Keratinocyte (primary cell): Measurements from ENCODE around the gene F5. TPM values are rescaled to one million over a fixed set of nuclear protein-coding genes. Genes with fewer than 3 reads are reported as not detected.

Source experiments
- DNase-seq: peaks from one replicate; pipeline ENCODE4 v3.0.0-alpha.2; 2011; ENCODE audit warnings: low read depth, missing footprints, low spot score
- FAIRE-seq: peaks from 2 replicates; lab custom pipeline; 2011; peaks lifted over from hg19 to GRCh38; lab: Jason Lieb, UNC
- H2AFZ ChIP-seq: 2 replicates; pipeline ENCODE4 v1.6.0; 2012; ENCODE audit warnings: low read length, control low read depth, inconsistent platforms; ENCODE audit not compliant: control insufficient read depth
- H3K27ac ChIP-seq: 2 replicates; pipeline ENCODE4 v1.5.1; 2011; ENCODE audit warnings: low read length; ENCODE audit not compliant: control insufficient read depth, insufficient read depth
- H3K27me3 ChIP-seq: 3 replicates; pipeline ENCODE4 v1.6.0; 2011; ENCODE audit warnings: low read length; ENCODE audit not compliant: control insufficient read depth, insufficient read depth; ENCODE audit errors: extremely low read depth
- H3K36me3 ChIP-seq, 2 experiments: 2 replicates in 1 of 2; 3 replicates in 1 of 2; pipeline ENCODE4 v1.5.1; 2011; ENCODE audit warnings: low read length in 2 of 2, mild to moderate bottlenecking in 1 of 2; ENCODE audit not compliant: control insufficient read depth in 2 of 2, insufficient read depth in 2 of 2; ENCODE audit errors: extremely low read depth in 1 of 2
- H3K4me1 ChIP-seq: 3 replicates; pipeline ENCODE4 v1.5.1; 2011; ENCODE audit warnings: low read length; ENCODE audit not compliant: control insufficient read depth, insufficient read depth; ENCODE audit errors: extremely low read depth
- H3K4me2 ChIP-seq: 3 replicates; pipeline ENCODE4 v1.6.0; 2011; ENCODE audit warnings: low read depth, low read length; ENCODE audit not compliant: control insufficient read depth, insufficient read depth; ENCODE audit errors: extremely low read depth
- H3K4me3 ChIP-seq, 3 experiments: fragments of 200-600 bp in 1 of 3; sonication (generic) in 1 of 3; 2 replicates in 2 of 3; 3 replicates in 1 of 3; pipeline ENCODE4 v1.5.1; 2011 to 2016; ENCODE audit warnings: low read length in 3 of 3, mild to moderate bottlenecking in 3 of 3, control low read depth in 2 of 3, inconsistent platforms in 1 of 3, low read depth in 1 of 3, mixed read lengths in 1 of 3, mixed run types in 1 of 3, moderate library complexity in 1 of 3; ENCODE audit not compliant: control insufficient read depth in 2 of 3, insufficient read depth in 2 of 3; ENCODE audit errors: extremely low read depth in 1 of 3
- H3K79me2 ChIP-seq: 2 replicates; pipeline ENCODE4 v1.6.0; 2012; ENCODE audit warnings: low read length; ENCODE audit not compliant: control insufficient read depth, insufficient read depth
- H3K9ac ChIP-seq: 3 replicates; pipeline ENCODE4 v1.6.0; 2011; ENCODE audit warnings: low read length; ENCODE audit not compliant: control insufficient read depth, insufficient read depth; ENCODE audit errors: extremely low read depth
- H3K9me1 ChIP-seq: 3 replicates; pipeline ENCODE4 v1.6.0; 2011; ENCODE audit warnings: low read length; ENCODE audit not compliant: control insufficient read depth, insufficient read depth; ENCODE audit errors: extremely low read depth
- H3K9me3 ChIP-seq: 2 replicates; pipeline ENCODE4 v1.5.1; 2012; ENCODE audit warnings: low read depth, low read length; ENCODE audit not compliant: control insufficient read depth
- H4K20me1 ChIP-seq: 3 replicates; pipeline ENCODE4 v1.6.0; 2011; ENCODE audit warnings: low read length; ENCODE audit not compliant: control insufficient read depth, insufficient read depth; ENCODE audit errors: extremely low read depth
- EZH2 ChIP-seq: IDR thresholded peaks from one replicate; pipeline ENCODE4 v1.6.1; 2012; ENCODE audit warnings: inconsistent platforms, mild to moderate bottlenecking, low read length, moderate library complexity
- dilution Hi-C: fragments of 300-500 bp; cut with MboI; formaldehyde crosslinking; loops from one replicate; pipeline ENCODE4 v1.7.0; 2020; ENCODE audit warnings: low sequenced_read_pairs; ENCODE audit not compliant: extremely low pct_ligation_motif_present
- polyA plus RNA-seq, 5 experiments: library from polyadenylated mRNA; depleted of rRNA in 3 of 5; stranded (reverse) in 3 of 5; stranded (forward) in 1 of 5; unstranded in 1 of 5; fragments of >200 nt; gene quantifications; 1 replicate in 1 of 5; 2 replicates in 3 of 5; 3 replicates in 1 of 5; pipeline versions ENCODE4 v1.2.1 to v1.2.3, GENCODE V29; 2011 to 2012; ENCODE audit warnings: missing spikeins in 2 of 5, low read depth in 1 of 5, low replicate concordance in 1 of 5
- TF ChIP-seq, protein P1 (sequence below), 3 experiments: IDR thresholded peaks in 1 of 3; conservative IDR thresholded peaks in 1 of 3; optimal IDR thresholded peaks in 1 of 3; 2 replicates in 2 of 3; 3 replicates in 1 of 3; pipeline versions ENCODE3 to v1.5.1; 2011; ENCODE audit warnings: low read length in 3 of 3, mild to moderate bottlenecking in 3 of 3, moderate library complexity in 2 of 3, control low read depth in 1 of 3, inconsistent platforms in 1 of 3; ENCODE audit not compliant: insufficient read depth in 2 of 3; ENCODE audit errors: extremely low read depth in 1 of 3

The F5 gene
- polyA plus RNA-seq, 1 donor (not counting 4 experiments of a cell fraction or from before 2014, with no cell fraction given) = 0.01 TPM

DNA sequence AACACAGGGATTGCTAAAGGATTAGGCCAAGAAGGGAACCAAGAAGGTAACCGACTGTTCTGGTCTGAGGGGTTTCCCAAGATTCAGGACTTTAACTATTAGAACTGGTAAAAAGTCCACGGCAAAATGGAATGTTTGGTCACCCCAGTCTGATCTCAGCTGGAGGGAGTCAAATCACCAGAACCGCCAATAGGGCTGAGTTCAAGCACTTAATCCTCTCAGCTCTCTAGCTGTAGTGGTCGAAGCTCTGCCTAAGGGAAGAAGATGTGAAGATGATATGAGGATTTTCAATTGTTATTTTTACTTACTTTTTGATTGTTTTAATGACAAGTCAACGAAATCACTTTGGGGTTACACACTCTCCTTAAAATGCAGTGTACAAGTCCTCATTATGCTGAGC, 29.1 kb downstream of the F5 start:
- Histone ChIP-seq H3K9me1 (no peaks in the 10 kb centered on the region), H3K9ac (no peak overlapping the region), H3K79me2 (no peaks in the 10 kb centered on the region), H2AFZ (no peak overlapping the region), H4K20me1 (no peaks in the 10 kb centered on the region), H3K4me3 (no peak overlapping the region), H3K9me3 (no peaks in the 10 kb centered on the region), H3K27me3 (no peaks in the 10 kb centered on the region), H3K36me3 (no peaks in the 10 kb centered on the region), H3K4me1 (no peaks in the 10 kb centered on the region), H3K27ac (no peak overlapping the region), H3K4me2 (no peak overlapping the region)
- DNase-seq (no peak), FAIRE-seq (no peak)
- dilution Hi-C loops = no loop called here
- TF ChIP-seq, protein P1, sequence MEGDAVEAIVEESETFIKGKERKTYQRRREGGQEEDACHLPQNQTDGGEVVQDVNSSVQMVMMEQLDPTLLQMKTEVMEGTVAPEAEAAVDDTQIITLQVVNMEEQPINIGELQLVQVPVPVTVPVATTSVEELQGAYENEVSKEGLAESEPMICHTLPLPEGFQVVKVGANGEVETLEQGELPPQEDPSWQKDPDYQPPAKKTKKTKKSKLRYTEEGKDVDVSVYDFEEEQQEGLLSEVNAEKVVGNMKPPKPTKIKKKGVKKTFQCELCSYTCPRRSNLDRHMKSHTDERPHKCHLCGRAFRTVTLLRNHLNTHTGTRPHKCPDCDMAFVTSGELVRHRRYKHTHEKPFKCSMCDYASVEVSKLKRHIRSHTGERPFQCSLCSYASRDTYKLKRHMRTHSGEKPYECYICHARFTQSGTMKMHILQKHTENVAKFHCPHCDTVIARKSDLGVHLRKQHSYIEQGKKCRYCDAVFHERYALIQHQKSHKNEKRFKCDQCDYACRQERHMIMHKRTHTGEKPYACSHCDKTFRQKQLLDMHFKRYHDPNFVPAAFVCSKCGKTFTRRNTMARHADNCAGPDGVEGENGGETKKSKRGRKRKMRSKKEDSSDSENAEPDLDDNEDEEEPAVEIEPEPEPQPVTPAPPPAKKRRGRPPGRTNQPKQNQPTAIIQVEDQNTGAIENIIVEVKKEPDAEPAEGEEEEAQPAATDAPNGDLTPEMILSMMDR (optimal IDR thresholded peaks at IDR 0.05 in 1 of 3, IDR thresholded peaks at IDR 0.05 in 1 of 3, conservative IDR thresholded peaks at IDR 0.05 in 1 of 3; ENCODE audit: extremely low read depth in 1 of 3, insufficient read depth in 2 of 3, low read length in 3 of 3) = no peak
- TF ChIP-seq EZH2 = no peak

DNA sequence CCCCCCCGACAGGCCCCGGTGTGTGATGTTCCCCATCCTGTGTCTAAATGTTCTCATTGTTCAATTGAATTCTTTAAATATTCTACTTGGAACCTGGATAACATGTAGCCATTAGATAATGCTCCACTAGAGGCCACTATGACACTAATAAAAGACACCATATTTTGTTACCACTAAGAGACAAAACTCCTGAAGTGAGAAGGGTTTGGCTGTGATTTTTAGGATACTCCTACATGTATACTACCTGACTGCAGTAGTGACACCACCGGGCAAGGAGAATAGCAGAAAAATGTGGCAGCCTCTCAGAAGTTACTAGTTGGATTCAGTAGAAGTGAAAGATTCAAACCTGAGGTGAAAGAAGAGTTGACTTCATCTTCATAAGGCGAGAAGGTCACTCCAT, 36.0 kb downstream of the F5 start:
- no peak for DNase-seq
- Histone ChIP-seq H3K4me2 (no peak overlapping the region), H2AFZ (no peak overlapping the region), H4K20me1 (no peaks in the 10 kb centered on the region), H3K79me2 (no peaks in the 10 kb centered on the region), H3K9me3 (no peaks in the 10 kb centered on the region), H3K4me1 (no peaks in the 10 kb centered on the region), H3K4me3 (no peak overlapping the region), H3K27me3 (no peaks in the 10 kb centered on the region), H3K9ac (no peak overlapping the region), H3K9me1 (no peaks in the 10 kb centered on the region), H3K27ac (no peak overlapping the region), H3K36me3 (no peaks in the 10 kb centered on the region)
- dilution Hi-C loops = no loop called here
- TF ChIP-seq EZH2 = no peak
- TF ChIP-seq, protein P1 (optimal IDR thresholded peaks at IDR 0.05 in 1 of 3, IDR thresholded peaks at IDR 0.05 in 1 of 3, conservative IDR thresholded peaks at IDR 0.05 in 1 of 3; ENCODE audit: extremely low read depth in 1 of 3, insufficient read depth in 2 of 3, low read length in 3 of 3) = peak in 2 of 3 experiments; percentile 16 to 40
- FAIRE-seq = peak; percentile 9
